Middle frontal gyrus (tissue), 1 donor: ENCODE results near the gene KBTBD7.

Source experiments
- DNase-seq: peaks from one replicate; pipeline ENCODE4 v3.0.0-alpha.2; 2015; ENCODE audit warnings: low spot score; ENCODE audit errors: extremely low spot score

KBTBD7 gene, protein sequence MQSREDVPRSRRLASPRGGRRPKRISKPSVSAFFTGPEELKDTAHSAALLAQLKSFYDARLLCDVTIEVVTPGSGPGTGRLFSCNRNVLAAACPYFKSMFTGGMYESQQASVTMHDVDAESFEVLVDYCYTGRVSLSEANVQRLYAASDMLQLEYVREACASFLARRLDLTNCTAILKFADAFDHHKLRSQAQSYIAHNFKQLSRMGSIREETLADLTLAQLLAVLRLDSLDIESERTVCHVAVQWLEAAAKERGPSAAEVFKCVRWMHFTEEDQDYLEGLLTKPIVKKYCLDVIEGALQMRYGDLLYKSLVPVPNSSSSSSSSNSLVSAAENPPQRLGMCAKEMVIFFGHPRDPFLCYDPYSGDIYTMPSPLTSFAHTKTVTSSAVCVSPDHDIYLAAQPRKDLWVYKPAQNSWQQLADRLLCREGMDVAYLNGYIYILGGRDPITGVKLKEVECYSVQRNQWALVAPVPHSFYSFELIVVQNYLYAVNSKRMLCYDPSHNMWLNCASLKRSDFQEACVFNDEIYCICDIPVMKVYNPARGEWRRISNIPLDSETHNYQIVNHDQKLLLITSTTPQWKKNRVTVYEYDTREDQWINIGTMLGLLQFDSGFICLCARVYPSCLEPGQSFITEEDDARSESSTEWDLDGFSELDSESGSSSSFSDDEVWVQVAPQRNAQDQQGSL

DNA sequence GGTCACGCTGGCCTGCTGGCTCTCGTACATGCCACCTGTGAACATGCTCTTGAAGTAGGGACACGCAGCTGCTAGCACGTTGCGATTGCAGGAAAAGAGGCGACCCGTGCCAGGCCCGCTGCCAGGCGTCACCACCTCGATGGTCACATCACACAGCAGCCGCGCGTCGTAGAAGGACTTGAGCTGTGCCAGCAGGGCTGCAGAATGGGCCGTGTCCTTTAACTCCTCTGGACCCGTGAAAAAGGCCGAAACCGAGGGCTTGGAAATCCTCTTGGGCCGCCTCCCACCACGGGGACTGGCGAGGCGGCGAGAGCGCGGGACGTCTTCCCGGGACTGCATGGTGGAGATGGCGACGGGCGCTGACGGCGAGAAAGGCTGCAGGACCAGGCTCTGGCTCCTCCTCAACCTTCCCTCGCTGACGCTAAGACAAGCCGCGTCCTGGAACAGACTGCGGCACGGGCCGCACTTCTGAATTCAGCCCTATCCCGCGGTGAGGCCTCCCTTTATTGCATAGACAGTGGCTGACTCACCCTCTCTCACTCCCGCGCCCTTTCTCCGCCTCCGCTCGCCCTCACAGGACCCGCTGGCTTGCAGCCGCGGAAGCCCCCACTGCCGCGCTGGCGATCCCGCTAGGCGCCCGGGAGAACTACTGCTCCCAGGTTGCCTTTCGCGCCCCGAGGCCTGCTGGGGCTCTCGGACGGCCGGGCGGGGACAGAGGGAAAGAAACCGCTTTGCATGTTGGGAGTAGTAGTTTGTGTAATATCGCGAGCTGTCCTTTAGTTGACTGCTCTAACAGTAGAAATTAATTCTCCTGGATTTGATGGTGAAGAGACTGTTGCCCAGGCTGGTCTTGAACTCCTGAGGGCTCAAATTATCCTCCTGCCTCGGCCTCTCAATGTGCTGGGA, at the start of gene KBTBD7:
KBTBD7 (minus strand) TSS at position 651 of the 906 bp plus-strand sequence; CDS start at position 339, 312 bp downstream.
- DNase-seq: peak; percentile 82

DNA sequence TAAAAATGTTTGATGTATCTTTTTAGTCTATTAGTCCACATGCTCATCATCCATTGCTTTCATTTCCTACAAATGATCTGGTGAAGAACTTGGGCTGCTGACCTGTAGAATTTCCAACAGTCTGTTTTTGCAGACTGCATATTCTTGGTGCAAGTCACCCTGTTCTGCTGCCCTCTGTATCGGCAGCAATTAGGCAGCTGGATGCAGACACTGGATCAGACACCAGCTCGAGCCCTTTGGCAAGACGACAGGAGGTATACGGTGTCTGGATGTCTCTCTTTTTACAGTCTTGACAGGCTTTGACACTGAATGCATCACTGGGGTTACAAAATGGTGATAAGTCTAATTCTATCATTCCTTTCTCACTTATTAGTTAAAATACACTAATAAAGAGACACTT, 47.3 kb upstream of the KBTBD7 start:
- DNase-seq: no peak

DNA sequence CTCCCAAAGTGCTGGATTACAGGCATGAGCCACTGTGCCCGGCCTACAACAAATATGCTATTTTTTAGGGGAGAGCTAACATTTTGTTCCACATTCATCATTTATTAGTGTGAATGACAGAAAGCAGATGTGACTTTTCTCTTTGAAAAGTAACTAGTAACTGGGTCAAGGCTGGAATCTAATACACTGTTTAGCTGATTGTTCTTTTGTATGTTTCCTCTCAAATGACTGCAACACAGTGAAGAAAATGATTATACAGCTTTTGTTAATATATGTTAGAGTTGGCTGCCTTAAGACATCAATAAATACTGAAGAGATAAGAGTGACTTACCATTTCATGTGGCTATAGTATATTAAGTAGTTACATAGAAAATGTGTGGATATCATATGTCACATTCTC, 42.0 kb upstream of the KBTBD7 start:
- DNase-seq: no peak

DNA sequence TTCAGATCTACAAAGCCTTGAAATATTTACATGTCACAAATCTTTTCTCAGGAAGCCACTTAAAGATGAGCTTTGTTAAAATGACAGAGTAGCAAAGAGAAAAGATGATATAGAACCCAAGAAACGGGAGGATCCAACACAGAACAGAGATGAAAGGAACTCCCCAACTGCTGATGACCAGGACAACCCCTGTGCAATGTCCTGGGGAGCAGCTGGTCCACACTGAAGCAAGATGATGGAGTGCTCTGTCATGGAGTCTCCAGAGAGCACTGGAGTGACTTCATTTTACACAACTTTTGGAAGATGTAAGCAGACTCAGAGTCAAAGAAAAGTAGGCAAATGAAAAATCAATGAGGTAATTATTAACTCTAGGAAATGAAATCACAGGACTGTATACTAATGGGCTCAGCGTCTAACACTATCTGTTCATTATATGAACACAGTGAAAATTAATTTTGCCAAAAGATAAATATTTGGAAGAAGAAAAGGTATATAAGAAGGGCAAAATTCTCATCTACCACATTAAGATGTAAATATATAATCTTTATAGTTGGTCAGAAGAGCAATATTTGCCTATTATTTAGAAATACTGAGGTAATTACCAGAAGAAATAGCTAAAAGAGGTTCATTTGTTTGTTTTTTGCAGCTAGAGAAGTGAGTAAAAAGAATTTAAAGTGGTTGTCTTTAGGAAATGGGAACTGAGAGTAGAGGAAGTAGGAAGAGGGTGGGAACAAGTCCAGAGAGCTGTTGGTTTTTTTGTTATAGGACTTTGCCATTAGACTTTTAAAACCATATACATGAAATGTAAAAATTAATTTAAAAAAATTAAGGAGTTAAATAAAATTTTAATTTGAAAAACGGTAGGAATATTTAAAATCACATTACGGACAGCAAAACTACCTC, 38.5 kb upstream of the KBTBD7 start:
- no peak for DNase-seq

DNA sequence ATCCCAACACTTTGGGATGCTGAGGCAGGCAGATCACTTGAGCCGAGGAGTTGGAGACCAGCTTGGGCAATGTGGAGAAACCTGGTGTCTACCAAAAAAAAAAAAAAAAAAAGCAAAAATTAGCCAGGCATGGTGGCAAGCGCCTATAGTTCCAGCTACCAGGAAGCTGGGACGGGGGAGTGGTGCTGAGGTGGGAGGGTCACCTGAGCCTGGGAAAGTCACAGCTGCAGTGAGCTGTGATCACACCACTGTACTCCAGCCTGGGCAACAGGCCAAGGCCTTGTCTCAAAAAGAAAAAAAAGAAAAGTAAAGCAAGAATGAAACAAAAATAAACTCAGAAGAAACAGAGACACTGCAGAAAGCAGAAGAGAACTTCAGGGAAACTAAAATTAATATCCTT, 37.4 kb upstream of the KBTBD7 start:
- DNase-seq: no peak

DNA sequence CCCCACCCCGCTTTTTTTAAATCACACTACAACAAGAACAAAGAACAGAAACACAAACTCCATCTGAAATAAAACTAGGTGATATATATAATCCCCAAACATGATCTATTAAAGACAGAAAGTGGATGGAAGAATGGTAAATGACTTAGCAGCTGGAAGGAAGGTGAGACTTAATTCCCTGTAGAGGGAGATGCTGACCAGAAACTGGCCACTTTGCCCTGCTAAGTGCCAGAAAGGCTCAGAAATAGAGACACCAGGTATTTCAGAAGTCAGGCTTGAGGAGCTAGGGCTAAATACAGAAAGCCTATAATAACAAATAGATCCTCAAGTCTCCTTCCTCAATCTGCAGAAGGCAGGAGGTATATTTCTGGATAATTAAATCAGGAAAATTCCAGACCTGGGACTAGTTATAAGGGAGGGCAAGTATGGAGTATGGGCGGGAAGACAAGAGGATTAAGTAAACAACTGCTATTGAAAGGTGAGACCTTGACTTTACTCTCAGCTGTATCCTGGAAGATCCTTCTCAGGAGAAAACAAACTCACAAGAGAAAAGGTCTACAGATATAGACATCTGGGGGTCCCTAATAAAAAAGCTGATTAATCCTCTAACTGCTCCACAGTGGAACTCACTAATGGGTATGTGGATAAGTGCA, 36.8 kb upstream of the KBTBD7 start:
- DNase-seq: no peak

DNA sequence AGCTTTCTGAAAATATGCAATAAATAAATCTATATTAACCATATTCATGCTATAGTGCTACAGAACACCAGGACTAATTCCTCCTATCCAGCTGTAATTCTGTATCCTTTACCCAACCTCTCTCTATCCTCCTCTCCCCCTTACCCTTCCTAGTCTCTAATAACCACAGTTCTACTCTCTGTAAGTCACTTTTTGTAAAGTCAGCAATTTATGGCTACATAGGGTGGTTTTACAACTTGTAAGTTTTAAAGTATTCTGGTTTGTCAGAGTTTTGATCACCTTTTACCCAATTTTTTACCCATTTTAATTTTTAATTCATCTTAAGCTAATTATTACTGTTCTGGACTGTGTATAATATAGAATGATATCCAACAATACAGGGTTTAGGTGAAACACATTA, 35.0 kb upstream of the KBTBD7 start:
- no peak for DNase-seq

DNA sequence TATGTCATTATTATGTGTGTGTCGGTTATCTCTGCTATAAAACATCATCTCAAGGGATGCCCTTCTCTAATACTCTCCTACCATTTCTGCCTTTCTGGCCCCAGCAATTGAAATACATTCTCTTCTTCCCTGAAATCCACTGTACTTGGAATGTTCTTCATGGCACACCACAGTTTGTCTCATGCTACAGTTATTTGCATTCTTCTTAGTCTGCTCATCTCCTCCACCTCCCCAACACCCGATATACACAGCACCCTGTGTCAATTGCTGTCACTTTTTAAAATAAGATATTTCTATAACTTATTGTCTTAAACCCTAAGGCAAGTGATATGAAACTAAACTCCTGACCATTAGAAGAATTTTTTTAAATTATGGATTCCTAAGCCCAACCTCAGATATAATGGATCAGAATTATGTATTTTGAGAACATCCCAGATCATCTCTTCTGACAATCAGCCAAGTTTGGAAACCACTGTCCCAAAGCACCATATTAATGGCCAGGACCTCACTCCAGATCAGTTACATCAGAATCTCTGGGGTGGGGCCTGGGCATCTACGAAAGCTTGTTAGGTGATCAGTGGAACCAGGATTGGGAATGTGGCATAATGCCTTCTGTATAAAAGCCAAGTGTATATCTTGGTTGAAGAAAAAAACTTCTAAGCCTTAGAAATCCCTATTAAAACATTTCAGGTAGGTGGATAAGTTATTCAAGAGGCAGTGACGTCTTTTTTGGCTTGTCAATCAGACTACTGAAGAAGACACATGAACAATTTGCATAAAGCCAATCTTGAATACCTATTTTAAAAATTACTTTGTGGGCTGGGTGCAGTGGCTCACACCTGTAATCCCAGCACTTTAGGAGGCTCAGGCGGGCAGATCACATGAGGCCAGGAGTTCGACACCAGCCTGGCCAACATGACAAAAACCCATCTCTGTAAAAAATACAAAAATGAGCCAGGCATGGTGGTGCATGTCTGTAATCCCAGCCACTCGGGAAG, 30.0 kb upstream of the KBTBD7 start:
- DNase-seq: no peak

DNA sequence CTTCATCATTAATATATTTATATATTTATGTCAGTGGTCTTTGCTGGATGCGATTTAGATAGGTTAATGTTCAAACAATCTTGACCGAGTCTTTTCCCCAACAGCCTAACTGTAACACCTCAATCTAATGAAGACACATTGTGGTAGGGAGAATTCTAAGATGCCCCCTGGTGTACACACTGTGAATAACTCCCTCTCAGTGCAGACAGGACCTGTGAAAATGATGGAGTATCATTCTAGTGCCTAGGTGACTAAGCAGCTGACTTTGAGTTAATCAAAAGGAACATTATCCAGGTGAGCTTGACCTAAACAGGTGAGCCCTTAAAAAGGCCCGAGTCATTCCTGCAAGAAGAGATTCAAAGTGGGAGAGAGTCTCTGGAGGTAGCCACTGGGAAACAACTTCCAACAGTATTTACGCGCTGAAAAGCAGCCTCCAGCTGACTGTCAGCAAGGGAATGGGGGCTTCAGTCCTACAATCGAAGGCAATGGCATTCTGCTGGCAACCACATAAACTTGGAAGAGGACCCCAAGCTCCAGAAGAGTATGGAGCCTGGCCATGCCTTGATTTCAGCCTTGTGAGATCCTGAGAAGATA, 28.0 kb upstream of the KBTBD7 start:
- peak; percentile 24 for DNase-seq

DNA sequence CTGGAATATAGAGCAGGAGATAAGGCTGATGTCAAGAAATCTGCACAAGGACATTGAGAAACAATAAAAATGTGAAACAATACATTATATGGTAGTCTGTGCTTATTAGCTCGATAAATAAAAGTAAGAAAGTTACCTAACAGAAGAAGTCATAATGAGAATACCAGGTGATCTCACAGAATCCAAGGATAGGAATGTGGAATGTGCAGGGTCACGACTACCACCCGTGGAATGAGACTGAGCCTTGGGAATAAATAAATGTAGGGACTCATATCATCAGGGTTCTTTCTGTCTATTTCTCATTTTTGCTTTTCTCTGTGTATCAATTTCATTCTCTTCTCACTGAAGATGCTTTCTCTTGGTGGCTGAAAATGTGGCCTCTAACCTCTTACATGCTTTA, 26.0 kb upstream of the KBTBD7 start:
- DNase-seq: no peak

DNA sequence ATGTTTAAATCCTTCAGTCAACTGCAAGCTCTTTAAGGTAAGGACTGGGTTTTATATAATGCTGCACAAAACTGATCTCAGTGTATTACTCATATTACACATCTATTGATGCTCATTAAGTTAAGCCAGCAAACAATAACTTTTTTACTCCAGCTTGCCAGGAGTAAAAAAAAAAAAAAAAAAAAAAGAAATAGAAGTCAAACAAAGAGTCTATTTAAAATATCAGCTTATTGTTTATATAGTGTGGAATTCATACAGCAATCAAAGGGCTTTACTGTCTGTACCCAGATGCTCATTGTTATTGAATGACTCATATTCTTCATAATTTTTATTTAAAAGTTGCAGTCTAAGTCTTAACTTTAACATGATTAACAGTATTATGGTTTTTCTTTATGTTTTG, 21.8 kb upstream of the KBTBD7 start:
- DNase-seq: no peak

DNA sequence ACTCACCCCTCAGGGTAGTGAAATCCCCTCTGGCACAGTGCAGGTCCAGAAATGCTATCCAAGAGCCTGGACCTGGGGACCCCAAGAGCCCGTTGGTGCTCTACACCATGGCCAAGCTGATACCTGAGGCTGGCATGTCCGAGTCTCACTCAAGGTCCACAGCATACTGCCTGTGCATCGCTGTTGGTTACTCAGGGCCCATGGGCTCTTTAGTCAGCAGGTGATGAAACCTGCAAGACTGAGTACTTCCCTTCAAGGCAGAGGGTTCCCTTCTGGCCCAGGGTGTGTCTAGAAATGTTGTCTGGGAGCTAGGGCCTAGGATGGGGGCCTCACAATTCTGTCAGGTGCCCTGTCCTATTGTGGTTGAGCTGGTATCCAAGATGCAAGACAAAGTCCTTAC, 19.6 kb upstream of the KBTBD7 start:
- no peak for DNase-seq

DNA sequence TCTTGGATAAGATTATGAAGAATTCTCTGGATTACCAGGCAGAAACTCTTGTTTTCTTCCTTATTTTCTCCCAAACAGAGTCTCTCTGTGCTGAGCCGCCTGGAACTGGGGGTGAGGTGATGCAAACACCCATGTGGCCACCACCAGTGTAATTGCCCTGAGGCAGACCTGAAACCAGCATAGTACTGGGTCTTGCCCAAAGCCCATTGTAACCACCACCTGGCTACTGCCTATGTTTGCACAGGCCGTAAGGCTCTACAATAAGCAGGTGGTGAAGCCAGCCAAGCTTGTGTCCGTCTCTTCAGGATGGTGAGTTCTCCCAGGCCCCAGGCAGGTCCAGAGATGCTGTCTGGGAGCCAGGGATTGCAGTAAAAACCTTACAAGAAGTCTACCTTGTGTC, 18.9 kb upstream of the KBTBD7 start:
- DNase-seq: no peak

DNA sequence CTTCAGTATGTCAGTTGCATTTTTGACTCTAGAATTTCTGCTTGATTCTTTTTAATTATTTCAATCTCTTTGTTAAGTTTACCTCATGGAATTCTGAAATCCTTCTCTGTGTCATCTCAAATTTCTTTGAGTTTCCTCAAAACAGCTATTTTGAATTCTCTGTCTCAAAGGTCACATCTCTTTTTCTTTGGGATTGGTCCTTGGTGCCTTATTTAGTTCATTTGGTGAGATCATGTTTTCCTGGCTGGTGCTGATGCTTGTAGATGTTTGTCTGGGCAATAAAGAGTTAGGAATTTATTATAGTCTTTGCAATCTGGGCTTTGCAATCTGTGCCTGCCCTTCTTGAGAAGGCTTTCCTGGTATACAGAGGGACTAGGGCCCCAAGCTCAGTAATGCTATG, 18.5 kb upstream of the KBTBD7 start:
- DNase-seq: no peak

DNA sequence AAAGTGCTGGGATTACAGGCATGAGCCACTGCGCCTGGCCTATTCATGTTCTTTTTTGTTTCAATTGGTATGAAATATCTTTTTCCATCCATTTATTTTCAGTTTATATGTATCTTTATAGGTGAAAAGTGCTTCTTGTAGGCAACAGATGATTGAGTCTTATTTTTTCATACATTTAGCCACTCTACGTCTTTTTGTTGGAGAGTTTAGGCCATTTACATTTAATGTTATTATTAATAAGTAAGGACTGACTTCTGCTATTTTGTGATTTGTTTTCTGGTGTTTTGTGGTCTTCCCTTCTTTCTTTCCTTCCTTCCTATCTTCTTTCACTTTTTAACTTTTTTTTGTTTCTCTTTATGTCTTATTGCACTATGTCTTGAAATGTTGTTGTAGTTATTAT, 16.7 kb upstream of the KBTBD7 start:
- no peak for DNase-seq

DNA sequence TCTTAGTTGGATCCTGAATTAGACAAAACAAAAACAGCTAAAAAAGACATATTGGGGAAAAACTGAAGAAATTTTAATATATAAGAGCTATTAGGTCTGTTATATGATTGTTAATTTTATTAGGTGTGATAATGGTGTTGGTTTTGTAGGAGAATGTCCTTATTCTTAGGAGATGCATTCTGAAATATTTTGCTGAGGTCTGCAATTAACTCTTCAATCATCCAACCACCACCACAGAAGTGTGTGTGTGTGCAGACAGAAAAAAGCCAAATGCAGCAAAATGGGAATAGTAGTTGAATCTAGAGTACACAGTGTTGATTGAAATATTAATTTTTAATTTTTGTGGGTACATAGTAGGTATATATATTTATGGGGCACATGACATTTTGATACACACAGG, 12.1 kb upstream of the KBTBD7 start:
- DNase-seq: no peak

DNA sequence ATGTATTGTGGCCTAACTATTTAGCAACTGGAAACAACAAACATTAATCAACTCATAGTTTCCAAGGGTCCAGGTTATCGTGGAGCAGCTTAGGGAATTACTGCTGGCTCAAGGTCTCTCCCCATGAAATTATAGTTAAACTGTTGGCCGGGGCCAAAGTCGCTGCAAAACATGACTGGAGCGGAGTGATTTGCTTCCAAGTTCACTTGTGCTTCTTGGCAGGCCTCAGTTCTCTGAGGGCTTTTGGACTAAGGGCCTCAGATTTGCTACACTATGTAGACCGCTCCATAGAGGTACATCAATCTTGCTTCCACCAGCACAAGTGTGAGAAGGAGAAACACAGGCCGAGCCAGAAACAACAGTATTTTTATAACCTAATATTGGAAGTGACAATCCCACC, 9.4 kb upstream of the KBTBD7 start:
- DNase-seq: no peak

DNA sequence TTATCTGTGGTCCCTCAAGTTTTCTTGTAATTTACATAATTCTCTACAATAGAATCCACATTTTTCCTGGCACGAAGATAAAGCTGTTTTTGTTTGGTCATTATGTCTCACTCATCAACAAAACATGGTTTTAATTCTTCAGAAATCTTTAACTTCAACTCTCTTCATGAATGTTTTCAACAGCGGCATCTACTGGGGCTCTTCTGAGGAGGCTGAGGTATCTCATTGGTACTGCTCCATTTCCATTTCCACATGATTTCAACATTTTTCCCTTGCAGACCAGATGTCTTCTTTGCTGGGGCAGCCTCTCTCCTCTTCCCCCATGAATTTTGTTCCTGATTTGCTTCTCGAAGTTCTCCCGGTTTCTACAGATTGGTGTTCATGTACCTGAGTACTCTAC, 5.8 kb upstream of the KBTBD7 start:
- DNase-seq: no peak

DNA sequence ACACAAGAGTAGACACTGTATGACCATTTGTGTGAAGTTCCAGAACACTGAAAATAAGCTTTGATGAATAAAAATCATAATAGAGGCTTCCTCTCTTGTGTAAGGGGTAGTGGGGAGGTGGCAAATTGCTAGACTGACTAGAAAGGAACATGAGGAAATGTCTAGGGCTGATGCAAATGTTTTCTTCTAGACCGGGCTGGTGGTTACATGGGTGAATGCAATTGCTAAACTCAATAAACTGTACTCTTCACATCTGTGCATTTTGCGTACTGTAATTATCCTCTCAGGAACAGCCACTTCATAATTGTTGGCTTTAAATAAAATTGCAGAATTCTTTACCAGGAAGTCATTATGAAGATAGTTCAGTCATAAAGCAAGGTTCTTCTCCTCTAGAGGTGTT, 5.2 kb upstream of the KBTBD7 start:
- no peak for DNase-seq
